Activated CD4-positive, alpha-beta T cell treated with anti-CD3 and anti-CD28 coated beads for 1 hour (primary cell): ENCODE results near the gene PUS7L.
"Not testable (repeated sequence)": the region's sequence is repeated elsewhere in the genome, so short reads cannot be mapped to it uniquely, and the experiment has no call there.

Source experiments
- DNase-seq: peaks from one replicate; pipeline ENCODE4 v3.0.0-alpha.2; 2020

Gene PUS7L

GRCh38 chr12:43758728-43759563 lies at the start of gene PUS7L, which contains the start of gene IRAK4:
Gene PUS7L (minus strand): TSS chr12:43758790. CDS start chr12:43755245, 3,545 bp downstream.
Gene IRAK4 (plus strand): TSS chr12:43758951. CDS start chr12:43768112, 9,161 bp downstream.
- peak; percentile 92 for DNase-seq

- DNase-seq = no peak
Observed at GRCh38 chr12:43807386-43807785, 48.8 kb upstream of the PUS7L start.

GRCh38 chr12:43806737-43807072 lies 48.1 kb upstream of the PUS7L start:
- no peak for DNase-seq

GRCh38 chr12:43805860-43806736 lies 47.5 kb upstream of the PUS7L start, which contains the start of gene TWF1:
Gene TWF1 (minus strand): TSS chr12:43806317. CDS start chr12:43806245, 72 bp downstream.
- peak; percentile 74 for DNase-seq

- no peak for DNase-seq
Observed at GRCh38 chr12:43805149-43805859, 46.7 kb upstream of the PUS7L start.

GRCh38 chr12:43797561-43798217 lies 39.1 kb upstream of the PUS7L start:
- DNase-seq = no peak

- no peak for DNase-seq
Observed at GRCh38 chr12:43795716-43796280, 37.2 kb upstream of the PUS7L start.

- no peak for DNase-seq
Observed at GRCh38 chr12:43789941-43790340, 31.4 kb upstream of the PUS7L start.

GRCh38 chr12:43786899-43787693 lies 28.5 kb upstream of the PUS7L start:
- no peak for DNase-seq

GRCh38 chr12:43776498-43776897 lies 17.9 kb upstream of the PUS7L start:
- DNase-seq = no peak

- no peak for DNase-seq
Observed at GRCh38 chr12:43766291-43766690, 7.7 kb upstream of the PUS7L start.

- no peak for DNase-seq
Observed at GRCh38 chr12:43764528-43764927, 5.9 kb upstream of the PUS7L start.

- DNase-seq = no peak
Observed at GRCh38 chr12:43763769-43764168, 5.2 kb upstream of the PUS7L start.

GRCh38 chr12:43762596-43762995 lies 4.0 kb upstream of the PUS7L start:
- no peak for DNase-seq

GRCh38 chr12:43761500-43761899 lies 2.9 kb upstream of the PUS7L start:
- no peak for DNase-seq

GRCh38 chr12:43760396-43760795 lies 1.8 kb upstream of the PUS7L start:
- no peak for DNase-seq

GRCh38 chr12:43758247-43758727 lies 303 bp downstream of the PUS7L start:
- DNase-seq = no peak

- DNase-seq = no peak
Observed at GRCh38 chr12:43754015-43754414, 4.6 kb downstream of the PUS7L start.

- not testable (repeated sequence) for DNase-seq
Observed at GRCh38 chr12:43751360-43751759, 7.2 kb downstream of the PUS7L start.

- no peak for DNase-seq
Observed at GRCh38 chr12:43750814-43751213, 7.8 kb downstream of the PUS7L start.

- DNase-seq = no peak
Observed at GRCh38 chr12:43749016-43749415, 9.6 kb downstream of the PUS7L start.
